Right lobe of liver (tissue), 6 donors: Measurements from ENCODE around the gene RABL2A. TPM values are rescaled to one million over a fixed set of nuclear protein-coding genes. Genes with fewer than 3 reads are reported as not detected.
"Not testable (repeated sequence)": the region's sequence is repeated elsewhere in the genome, so short reads cannot be mapped to it uniquely, and the experiment has no call there.

Source experiments
- ATAC-seq, 4 donors: fragments of 200-7000 bp; cut with Tn5 transposase; one replicate each; pipeline ENCODE4 v1.9.1; 2020; ENCODE audit warnings: mild to moderate bottlenecking in 4 of 4, moderate library complexity in 4 of 4
- DNase-seq, 3 donors: peaks; one replicate each; pipeline ENCODE4 v3.0.0-alpha.2; 2020
- H3K27ac ChIP-seq, 3 donors: fragments of 200-600 bp; one replicate each; pipeline ENCODE4 v1.8.0; 2022
- H3K27me3 ChIP-seq, 2 donors: fragments of 200-600 bp; one replicate each; pipeline ENCODE4 v1.8.0; 2022
- H3K36me3 ChIP-seq, 4 donors: fragments of 200-600 bp; sonication (generic) in 1 of 4; one replicate each; pipeline versions ENCODE4 v1.5.1 to v1.8.0; 2017 to 2022; ENCODE audit warnings: control low read depth in 1 of 4
- H3K4me1 ChIP-seq, 4 donors: fragments of 200-600 bp; sonication (generic) in 1 of 4; one replicate each; pipeline versions ENCODE4 v1.5.1 to v1.8.0; 2017 to 2022; ENCODE audit warnings: control low read depth in 1 of 4
- H3K4me3 ChIP-seq, 3 donors: fragments of 200-600 bp; one replicate each; pipeline ENCODE4 v1.8.0; 2022
- H3K9me3 ChIP-seq, 4 donors: fragments of 200-600 bp; sonication (generic) in 1 of 4; one replicate each; pipeline versions ENCODE4 v1.5.1 to v1.8.0; 2017 to 2022; ENCODE audit warnings: control low read depth in 1 of 4
- WGBS: methylation state at CpG from one replicate; pipeline ENCODE4 v1.1.6; 2018; ENCODE audit warnings: low coverage, low lambda C conversion rate; ENCODE audit not compliant: insufficient coverage; ENCODE audit errors: missing lambda C conversion rate; 5-methylcytosine and 5-hydroxymethylcytosine counted together
- intact Hi-C, 2 donors: fragments of 100-400 bp; cut with DNase I; formaldehyde crosslinking; loops; one replicate each; pipeline versions ENCODE4 v1.11.2 to v1.14.1; 2022
- total RNA-seq, 6 experiments: library from RNA; depleted of rRNA in 2 of 6; stranded (reverse); fragments of >200 nt in 2 of 6; fragmentation: NEBNext Ultra II Directional in 3 of 6; extraction: Animal tissue kit (Norgen Biotek cat#: 25700) in 3 of 6; gene quantifications; one replicate each; pipeline versions ENCODE4 v1.1.0 to v1.2.4, GENCODE V29; 2016 to 2023
- donor health status: DM: no; HTN: yes; CAD: no.
- donor health status: DM: no; HTN: no; CAD: no.
- donor health status: DM: no; HTN: no; CAD: no.
- donor health status: DM: no; HTN: yes; CAD: no.
- donor health status: DM: no; HTN: yes; CAD: no.

Gene RABL2A
- total RNA-seq, 6 experiments from 2014 or later: 0.92 to 11.0 (median 6.9) TPM

DNA sequence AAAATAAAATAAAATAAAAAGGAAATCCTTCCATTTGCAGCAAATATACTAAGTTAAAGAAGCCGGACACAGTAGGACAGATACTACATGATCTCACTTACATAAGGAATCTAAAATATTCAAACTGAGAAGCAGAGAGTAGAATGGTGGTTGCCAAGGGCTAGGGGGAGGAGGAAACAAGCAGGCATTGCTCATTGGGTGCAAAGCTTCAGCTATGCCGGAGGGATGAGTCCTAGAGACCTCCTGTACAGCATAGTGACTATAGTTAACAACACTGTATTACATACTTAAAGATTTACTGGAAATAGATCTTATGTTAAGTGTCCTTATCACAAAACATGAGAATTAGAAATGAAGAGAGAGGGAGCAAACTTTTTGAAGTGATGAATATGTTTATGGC lies 19.2 kb downstream of the RABL2A start:
- not testable (repeated sequence) for ATAC-seq, H3K9me3 ChIP-seq

DNA sequence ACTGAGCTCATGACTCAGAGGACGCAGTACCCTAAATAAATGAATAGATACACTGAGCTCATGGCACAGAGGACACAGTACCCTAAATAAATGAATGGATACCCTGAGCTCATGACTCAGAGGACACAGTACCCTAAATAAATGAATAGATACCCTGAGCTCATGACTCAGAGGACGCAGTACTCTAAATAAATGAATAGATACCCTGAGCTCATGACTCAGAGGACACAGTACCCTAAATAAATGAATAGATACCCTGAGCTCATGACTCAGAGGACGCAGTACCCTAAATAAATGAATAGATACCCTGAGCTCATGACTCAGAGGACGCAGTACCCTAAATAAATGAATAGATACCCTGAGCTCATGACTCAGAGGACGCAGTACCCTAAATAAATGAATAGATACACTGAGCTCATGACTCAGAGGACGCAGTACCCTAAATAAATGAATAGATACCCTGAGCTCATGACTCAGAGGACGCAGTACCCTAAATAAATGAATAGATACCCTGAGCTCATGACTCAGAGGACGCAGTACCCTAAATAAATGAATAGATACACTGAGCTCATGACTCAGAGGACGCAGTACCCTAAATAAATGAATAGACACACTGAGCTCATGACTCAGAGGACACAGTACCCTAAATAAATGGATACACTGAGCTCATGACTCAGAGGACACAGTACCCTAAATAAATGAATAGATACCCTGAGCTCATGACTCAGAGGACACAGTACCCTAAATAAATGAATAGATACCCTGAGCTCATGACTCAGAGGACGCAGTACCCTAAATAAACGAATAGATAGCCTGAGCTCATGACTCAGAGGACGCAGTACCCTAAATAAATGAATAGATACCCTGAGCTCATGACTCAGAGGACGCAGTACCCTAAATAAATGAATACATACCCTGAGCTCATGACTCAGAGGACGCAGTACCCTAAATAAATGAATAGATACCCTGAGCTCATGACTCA lies 24.1 kb downstream of the RABL2A start:
- 53% methylated on average over 5 of the region's 14 CpGs for WGBS
- intact Hi-C loops, H3K36me3 ChIP-seq, H3K27me3 ChIP-seq, DNase-seq, ATAC-seq, H3K4me1 ChIP-seq, H3K27ac ChIP-seq, H3K9me3 ChIP-seq, H3K4me3 ChIP-seq: not testable (repeated sequence)

More for the DNA sequence above, 19.2 kb downstream of the RABL2A start:
- WGBS: no CpG with 5 or more reads among the region's 2 CpGs
- H3K27ac ChIP-seq, H3K27me3 ChIP-seq, H3K36me3 ChIP-seq, H3K4me3 ChIP-seq, intact Hi-C loops, H3K4me1 ChIP-seq, DNase-seq: not testable (repeated sequence)

DNA sequence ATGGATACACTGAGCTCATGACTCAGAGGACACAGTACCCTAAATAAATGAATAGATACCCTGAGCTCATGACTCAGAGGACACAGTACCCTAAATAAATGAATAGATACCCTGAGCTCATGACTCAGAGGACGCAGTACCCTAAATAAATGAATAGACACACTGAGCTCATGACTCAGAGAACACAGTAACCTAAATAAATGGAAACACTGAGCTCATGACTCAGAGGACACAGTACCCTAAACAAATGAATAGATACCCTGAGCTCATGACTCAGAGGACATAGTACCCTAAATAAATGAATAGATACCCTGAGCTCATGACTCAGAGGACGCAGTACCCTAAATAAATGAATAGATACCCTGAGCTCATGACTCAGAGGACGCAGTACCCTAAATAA lies 25.5 kb downstream of the RABL2A start:
- H3K9me3 ChIP-seq, H3K36me3 ChIP-seq, ATAC-seq, DNase-seq, H3K27me3 ChIP-seq, H3K4me3 ChIP-seq, intact Hi-C loops, H3K4me1 ChIP-seq, H3K27ac ChIP-seq: not testable (repeated sequence)
- WGBS: no CpG with 5 or more reads among the region's 3 CpGs

DNA sequence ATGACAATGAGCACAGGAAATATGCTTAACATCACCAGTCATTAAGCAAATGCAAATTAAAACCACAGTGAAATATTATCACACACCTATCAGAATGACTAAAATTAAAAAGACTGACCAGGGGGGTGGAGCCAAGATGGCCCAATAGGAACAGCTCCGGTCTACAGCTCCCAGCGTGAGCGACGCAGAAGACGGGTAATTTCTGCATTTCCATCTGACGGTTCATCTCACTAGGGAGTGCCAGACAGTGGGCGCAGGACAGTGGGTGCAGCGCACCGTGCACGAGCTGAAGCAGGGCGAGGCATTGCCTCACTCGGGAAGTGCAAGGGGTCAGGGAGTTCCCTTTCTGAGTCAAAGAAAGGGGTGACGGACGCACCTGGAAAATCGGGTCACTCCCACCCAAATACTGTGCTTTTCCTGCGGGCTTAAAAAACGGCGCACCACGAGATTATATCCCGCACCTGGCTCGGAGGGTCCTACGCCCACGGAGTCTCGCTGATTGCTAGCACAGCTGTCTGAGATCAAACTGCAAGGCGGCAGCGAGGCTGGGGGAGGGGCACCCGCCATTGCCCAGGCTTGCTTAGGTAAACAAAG lies 29.1 kb downstream of the RABL2A start:
- H3K9me3 ChIP-seq, H3K4me1 ChIP-seq, DNase-seq, H3K27ac ChIP-seq, intact Hi-C loops, H3K36me3 ChIP-seq, H3K4me3 ChIP-seq, ATAC-seq, H3K27me3 ChIP-seq: not testable (repeated sequence)
- no CpG with 5 or more reads among the region's 27 CpGs for WGBS

DNA sequence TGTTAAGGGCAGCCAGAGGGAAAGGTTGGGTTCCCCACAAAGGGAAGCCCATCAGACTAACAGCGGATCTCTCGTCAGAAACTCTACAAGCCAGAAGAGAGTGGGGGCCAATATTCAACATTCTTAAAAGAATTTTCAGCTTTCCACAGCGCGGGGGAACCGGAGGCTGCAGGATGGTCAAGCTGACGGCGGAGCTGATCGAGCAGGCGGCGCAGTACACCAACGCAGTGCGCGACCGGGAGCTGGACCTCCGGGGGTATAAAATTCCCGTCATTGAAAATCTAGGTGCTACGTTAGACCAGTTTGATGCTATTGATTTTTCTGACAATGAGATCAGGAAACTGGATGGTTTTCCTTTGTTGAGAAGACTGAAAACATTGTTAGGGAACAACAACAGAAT lies 30.7 kb downstream of the RABL2A start:
- DNase-seq, H3K4me3 ChIP-seq, H3K9me3 ChIP-seq, H3K4me1 ChIP-seq, H3K27me3 ChIP-seq, intact Hi-C loops, H3K27ac ChIP-seq, H3K36me3 ChIP-seq: not testable (repeated sequence)
- WGBS: 86% methylated on average over 15 of the region's 17 CpGs
- peak in 1 of 4 donors; percentile 32 for ATAC-seq

DNA sequence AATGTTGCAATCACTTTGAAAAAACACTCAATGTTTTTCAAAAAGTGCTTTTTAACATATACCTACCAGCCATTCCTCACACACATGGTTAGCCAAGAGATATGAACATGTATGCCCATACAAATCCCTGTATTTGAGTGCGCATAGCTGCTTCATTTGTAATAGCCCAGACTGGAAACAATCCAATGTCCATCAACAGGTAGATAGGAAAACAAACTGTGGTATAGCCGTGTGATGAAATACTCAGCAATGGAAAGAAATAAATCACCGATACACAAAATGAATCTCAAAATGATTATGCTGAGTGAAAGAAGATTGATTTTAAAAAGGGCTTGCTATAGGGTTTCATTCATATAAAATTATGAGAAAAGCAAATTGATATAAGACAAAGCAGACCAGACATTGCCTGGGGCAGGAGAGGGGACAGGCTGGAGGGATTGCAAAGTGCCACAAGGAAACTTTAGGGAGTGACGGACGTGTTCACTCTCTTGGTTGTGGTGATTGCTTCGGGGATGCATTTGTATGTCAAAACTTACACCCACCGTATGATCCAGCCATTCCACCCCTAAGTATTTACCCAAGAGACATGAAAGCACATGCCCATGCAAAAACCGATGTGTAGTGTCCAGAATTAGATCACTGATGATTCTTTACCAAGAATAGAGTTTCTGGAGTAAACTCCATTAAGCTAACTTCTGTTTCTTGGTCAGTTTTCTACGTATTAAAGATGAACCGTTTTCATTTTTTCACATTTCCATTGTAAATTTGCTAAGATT lies 36.4 kb downstream of the RABL2A start:
- H3K4me1 ChIP-seq, H3K27ac ChIP-seq, ATAC-seq, intact Hi-C loops, H3K27me3 ChIP-seq, H3K36me3 ChIP-seq, H3K9me3 ChIP-seq, H3K4me3 ChIP-seq, DNase-seq: not testable (repeated sequence)
- WGBS: 74% methylated on average over 8 of the region's 10 CpGs

DNA sequence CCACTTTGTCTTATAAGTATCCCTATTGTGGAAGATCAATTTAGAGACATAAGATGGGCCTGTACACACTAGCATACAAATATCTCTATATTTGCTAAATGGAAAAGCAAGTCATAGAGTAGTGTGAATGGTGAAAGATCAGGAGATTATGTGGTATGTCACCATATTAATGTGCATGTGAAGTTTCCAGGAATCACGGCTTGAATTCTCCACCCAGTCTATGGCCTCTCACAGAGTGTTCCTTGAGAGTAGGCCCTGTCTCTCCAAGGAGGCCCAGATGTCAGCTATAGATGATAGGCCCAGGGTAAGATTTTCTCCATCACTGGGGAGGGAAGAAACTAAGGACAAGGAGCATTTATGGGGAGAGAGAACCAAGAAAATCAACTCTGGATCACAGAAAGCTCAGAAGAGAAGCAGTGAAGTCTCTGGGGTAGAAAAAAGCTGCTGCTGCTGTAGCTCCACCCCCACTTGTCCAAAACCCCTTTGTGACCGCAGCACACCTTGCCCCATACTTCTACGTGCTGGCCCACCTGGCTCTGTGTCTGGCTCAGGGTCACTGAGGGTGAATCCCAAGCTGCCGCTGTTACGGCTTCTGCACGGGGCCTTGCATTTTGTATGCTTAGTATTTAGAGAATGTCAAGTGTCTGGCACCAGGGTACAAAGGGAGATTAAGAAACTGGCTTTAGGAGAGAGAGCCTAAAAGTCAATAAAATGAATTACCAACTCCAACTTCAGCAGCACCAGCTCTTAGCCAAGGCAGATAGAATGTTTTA lies 37.9 kb downstream of the RABL2A start:
- H3K4me3 ChIP-seq, H3K36me3 ChIP-seq, H3K27me3 ChIP-seq, ATAC-seq, H3K27ac ChIP-seq, DNase-seq, H3K4me1 ChIP-seq, H3K9me3 ChIP-seq, intact Hi-C loops: not testable (repeated sequence)
- WGBS: 71% methylated on average over 5 of the region's 6 CpGs

DNA sequence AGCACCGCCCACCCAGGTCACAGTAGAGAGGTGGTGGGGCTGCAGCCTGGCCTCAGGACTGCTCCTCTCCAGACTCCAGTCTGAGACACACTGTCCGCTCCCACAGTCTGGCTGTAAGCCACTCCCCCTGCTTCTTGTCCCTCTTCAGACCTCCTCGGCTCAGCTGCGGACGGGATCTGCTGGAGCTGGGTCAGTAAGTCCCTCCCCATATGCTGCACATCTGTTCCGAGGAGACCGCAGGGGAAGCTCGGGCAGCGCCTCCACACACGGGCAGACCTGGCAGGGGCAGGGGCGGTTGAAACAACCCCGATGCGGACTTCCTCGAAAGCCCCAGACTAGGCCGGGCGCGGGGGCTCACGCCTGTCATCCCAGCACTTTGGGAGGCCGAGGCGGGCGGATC lies 41.9 kb downstream of the RABL2A start:
- H3K27ac ChIP-seq, intact Hi-C loops, ATAC-seq, H3K36me3 ChIP-seq, H3K9me3 ChIP-seq, H3K4me3 ChIP-seq, H3K4me1 ChIP-seq, H3K27me3 ChIP-seq, DNase-seq: not testable (repeated sequence)
- no CpG with 5 or more reads among the region's 21 CpGs for WGBS
